ENCODE data around the gene CPB2.

CPB2 gene

GRCh38 chr13:46127358-46128023 is 22.7 kb upstream of the CPB2 start:
- DNase-seq, result no peak

GRCh38 chr13:46126552-46127357 is 21.9 kb upstream of the CPB2 start:
- peak in 51 of 56 donors; percentile 7 to 89 (median 61) for DNase-seq

GRCh38 chr13:46126056-46126455 is 21.2 kb upstream of the CPB2 start:
- peak in 1 of 56 donors; percentile 28 for DNase-seq

DNA sequence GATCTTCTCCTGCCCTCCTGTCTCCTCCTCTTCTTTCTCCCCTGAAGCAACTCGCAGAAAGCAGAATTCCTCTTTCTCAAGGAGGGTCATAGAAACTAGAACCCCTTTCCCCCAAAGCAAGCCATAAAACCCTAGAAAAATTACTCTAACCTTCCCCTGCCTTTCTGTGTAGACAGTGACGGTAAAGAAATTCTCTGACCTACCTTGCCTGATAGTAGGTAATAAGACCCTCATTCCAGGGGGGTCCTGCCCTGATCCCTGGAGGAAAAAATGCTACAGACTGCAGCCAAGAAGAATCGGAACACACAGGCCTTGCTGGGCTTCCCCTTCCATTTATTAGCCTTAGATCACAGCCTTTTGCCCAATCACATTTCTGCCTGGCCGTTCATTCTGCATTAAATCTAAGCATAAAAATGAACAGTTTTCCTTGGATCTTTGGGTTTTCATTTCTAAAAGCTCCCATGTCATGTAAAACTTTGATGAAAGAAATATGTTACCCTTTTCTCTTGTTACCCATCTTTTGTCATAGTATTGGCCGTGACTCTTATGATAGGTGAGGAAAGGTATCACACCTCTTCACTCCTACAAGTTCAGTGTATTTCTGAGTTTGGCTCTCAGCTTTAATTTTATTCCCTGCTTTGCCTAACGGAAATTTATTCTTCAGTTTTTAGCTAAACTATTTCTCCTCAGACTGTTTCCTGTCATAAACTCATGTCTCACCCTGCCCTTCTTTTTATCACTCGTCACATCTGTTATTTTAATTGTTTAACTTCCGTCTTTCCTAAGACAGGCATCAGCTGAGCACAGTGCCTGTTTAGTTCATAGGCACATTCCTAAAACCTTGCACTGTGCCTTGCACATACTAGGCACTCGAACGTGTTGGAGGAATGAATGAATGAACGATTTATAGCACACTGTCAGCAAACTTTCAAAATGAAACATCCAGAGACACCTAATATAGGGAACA is 20.4 kb upstream of the CPB2 start:
- DNase-seq, result no peak

DNA sequence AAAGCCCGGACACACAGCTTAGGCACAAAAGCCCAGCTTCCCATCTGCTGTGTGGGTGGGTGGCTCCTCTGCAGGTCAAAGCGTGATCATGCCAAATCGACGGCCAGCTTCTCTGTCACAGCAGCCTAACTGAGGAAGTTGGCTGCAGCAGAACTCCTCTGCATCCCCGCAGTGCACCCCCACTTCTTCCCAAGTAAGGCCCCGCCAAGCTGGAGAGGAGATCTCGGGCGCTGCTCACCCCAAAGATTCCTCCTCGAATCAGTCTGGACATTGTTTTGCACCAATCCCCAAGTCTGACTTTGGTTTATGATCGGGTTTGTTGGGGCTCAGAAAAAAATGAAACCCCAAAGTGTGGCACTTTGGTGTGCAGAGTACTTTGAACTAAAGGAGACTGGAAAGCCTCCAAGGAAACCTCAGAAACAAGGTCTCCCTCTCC is 19.7 kb upstream of the CPB2 start:
- DNase-seq, result no peak

DNA sequence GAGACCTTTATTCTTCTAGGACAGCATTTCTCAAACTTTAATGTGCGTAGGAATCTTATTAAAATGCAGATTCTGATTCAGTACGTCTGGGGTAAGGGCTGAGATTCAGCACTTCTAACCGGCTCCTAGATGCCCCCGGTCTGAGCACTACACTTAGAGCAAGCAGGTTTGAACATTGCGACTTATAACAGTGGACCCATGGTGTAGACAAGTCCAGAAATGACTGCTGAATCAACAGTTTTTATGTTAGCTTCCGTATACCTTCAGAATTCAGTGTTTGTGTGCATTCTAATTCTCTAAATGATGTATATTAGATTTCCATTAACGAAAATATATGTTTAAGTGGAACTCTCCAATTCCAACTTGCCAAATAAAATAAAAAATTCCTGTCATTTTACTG is 17.5 kb upstream of the CPB2 start:
- DNase-seq, result no peak

DNA sequence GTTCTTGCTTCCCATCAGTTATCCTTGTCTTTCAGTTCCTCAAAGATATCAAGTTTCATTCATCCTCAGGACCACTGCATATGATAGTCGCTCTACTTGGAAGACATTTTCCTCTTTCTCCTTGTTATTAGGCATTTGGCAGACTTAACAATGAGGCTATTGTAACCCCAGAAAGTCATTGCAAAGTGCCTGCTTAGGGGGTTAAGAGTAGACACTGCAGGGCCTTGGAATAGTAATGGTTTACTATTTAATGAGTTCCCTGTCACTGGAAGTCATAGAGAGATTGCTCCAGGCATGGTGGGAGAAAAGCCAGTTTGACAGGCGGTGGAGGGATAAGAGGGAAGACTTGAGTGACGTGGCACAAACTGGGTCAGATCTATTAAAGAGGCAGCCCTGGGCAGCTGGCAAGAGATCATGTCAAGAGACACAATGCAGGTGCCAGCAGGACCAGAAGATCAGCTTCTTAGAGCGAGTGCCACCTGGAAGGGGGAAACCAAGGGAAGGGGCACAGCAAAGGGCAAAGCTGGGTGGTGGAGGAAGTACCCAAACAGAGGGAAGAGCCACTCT is 16.8 kb upstream of the CPB2 start:
- DNase-seq, result peak in 3 of 56 donors; percentile 19 to 32 (median 21)

DNA sequence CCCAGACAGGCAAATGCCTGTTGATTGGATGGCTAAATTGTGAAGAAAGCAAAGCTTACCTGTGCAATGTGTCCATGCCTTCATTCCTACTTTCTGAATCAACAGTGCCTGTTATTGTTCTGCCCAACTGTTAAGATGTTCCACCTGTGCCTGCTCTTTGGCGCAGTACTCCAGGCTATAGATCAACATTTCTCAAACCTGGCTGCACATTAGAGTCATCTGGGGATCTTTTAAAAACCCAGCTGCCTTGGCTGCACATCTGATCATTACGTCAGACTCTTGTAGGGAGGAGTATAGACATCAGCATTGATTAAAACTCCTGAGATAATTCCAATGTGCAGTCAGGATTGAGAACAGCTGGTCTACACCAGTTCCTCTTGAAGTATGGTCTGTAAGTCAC is 16.2 kb upstream of the CPB2 start:
- DNase-seq, result no peak

GRCh38 chr13:46119883-46120614 is 15.2 kb upstream of the CPB2 start:
- DNase-seq, result peak in 5 of 56 donors; percentile 4 to 39 (median 9)

DNA sequence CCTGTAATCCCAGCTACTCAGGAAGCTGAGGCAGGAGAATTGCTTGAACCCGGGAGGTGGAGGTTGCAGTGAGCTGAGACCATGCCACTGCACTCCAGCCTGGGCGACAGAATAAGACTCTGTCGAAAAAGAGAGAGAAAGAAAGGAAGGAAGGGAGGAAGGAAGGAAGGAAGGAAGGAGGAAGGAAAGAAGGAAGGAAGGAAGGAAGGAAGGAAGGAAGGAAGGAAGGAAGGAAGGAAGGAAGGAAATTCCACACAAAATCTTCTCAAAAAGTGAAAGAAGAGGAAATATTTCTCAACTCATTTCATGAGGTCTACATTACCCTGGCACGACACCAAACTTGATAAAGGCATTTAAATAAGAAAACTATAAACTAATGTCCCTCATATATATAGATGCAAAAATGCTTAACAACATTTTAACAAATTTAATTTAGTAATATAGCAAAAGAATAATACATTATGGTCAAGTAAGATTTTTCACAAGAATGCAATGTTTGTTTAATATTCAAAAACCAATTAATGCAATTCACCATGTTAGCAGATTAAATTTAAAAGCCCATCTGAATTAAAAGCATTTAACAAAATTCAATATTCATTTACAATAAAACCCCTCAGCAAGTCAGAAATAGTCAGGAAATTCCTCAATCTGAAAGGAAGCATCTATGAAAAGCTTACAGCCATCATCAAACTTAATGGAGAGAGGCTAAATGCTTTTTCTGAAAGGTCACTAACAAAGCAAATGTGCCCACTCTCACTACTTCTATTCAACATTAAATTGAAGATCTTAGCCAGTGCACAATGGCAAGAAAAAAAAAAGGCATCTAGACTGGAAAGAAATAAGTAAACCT is 12.0 kb upstream of the CPB2 start:
- DNase-seq, result no peak

GRCh38 chr13:46114613-46115012 is 9.8 kb upstream of the CPB2 start:
- no peak for DNase-seq

- DNase-seq, result no peak
Measured at GRCh38 chr13:46113596-46113995, 8.8 kb upstream of the CPB2 start.

- DNase-seq, result no peak
Measured at GRCh38 chr13:46111151-46111550, 6.3 kb upstream of the CPB2 start.

DNA sequence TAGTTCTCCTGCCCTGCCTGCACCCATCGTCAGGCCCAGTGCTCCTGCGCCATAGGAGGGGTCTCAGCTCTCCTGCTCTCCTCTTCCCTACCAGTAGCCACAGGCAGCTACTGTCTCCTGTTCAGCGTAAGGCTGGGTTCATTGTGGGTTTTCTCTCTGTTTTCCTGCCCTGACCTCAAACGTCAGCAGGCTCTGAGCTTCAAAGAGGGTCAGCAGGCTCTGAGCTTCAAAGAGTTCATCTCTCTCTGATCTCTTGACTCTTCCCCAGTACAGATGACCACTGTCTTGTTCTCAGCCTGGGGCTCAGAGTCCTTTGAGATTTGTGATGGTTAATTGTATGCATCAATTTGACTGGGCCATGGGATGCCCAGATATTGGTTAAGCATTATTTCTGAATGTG is 4.6 kb upstream of the CPB2 start:
- DNase-seq, result no peak

- DNase-seq, result no peak
Measured at GRCh38 chr13:46106839-46107371, 2.1 kb upstream of the CPB2 start.

- no peak for DNase-seq
Measured at GRCh38 chr13:46103037-46103436, 1.8 kb downstream of the CPB2 start.

DNA sequence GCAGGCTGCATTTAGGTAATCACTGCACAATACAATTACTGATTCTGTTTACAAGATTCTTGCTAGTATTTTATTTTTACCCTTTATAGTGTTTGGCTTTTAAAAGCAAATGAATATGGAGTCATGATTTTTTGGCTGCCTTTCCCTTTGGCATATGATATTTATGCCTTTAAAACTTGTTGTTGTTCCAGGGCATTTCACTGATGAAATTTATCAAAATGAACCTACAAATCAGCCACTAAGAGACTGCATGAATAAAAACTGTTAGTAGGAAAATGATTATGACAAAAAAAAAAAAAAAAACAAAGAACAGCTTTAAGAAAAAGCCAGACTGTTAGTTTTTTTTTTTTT is 2.6 kb downstream of the CPB2 start:
- no peak for DNase-seq

DNA sequence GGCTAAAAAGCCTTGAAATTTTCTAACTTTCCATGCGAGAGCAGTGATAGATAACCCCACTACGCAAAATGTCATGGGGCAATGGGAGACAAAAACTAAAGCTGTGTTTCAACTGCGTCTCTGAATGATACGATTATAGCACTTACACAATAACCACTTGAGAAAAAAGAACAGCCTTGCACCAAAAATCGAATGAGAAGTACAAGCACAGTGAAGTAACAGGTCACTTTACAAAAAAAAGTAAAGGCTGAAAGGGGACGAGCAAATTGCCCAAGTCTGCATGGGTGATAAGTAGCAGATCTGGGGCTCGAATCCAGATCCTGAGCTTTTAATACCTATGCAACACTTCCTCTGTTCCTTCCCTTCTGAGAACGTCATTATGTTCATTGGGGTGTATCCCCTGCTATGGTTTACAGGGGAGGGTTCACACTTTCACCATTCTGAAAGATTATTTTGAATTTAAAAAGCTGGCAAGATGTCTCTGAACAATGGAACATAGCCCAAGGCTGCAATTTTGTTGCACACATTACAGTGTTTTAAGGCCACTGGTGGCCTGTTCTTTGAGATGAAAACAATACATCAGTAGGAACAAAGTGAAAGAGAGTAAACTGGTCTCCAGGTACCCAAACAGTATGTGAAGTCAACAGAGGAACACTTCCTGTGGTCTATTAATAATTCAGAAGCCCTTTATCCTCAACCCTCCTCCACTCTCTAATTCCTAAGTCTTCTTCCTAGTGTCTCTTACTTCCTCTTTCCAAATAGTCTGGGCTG is 3.2 kb downstream of the CPB2 start:
- no peak for DNase-seq

DNA sequence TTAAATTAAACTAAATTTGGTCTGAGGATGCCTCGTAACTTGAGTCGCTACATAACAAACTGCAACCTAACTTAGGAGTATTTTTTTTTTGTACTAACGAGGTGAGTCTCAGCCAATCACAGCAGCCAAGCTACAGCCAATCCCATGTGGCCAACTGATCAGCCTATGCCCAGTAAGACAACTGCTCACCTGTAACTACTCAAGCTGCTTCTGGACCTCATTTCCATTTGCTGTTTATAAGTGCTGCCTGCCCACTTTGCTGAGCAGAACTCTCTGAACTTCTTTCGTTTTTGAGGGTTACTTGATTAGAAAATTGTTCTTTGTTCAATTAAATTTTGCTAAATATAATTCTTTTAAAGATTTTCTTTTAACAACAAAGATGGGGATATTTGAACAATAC is 3.8 kb downstream of the CPB2 start:
- DNase-seq, result no peak

Measured in nucleus accumbens (tissue), 56 donors.